Ishikawa (cell line): Measurements from ENCODE around the gene TACC2.

Experiments
- CEBPB ChIP-seq: IDR thresholded peaks from 2 replicates; pipeline ENCODE4 v1.6.1; 2012
- CREB1 ChIP-seq: IDR thresholded peaks from 2 replicates; pipeline ENCODE4 v1.6.1; 2012; ENCODE audit warnings: low read depth
- EGR1 ChIP-seq: IDR thresholded peaks from 2 replicates; pipeline ENCODE4 v1.6.1; 2012
- EP300 ChIP-seq: IDR thresholded peaks from 2 replicates; pipeline ENCODE4 v1.6.1; 2012; ENCODE audit warnings: borderline replicate concordance
- FOXM1 ChIP-seq: IDR thresholded peaks from 2 replicates; pipeline ENCODE4 v1.6.1; 2012; ENCODE audit warnings: low read depth, borderline replicate concordance
- NFIC ChIP-seq: IDR thresholded peaks from 2 replicates; pipeline ENCODE4 v1.6.1; 2012
- RAD21 ChIP-seq: IDR thresholded peaks from 2 replicates; pipeline ENCODE4 v1.6.1; 2012; ENCODE audit warnings: low read depth
- REST ChIP-seq: IDR thresholded peaks from 2 replicates; pipeline ENCODE4 v1.6.1; 2012; ENCODE audit warnings: low read depth, mild to moderate bottlenecking
- TAF1 ChIP-seq: IDR thresholded peaks from 2 replicates; pipeline ENCODE4 v1.6.1; 2012; ENCODE audit warnings: low read depth, mild to moderate bottlenecking
- TCF12 ChIP-seq: IDR thresholded peaks from 2 replicates; pipeline ENCODE4 v1.6.1; 2012; ENCODE audit warnings: low read depth
- TEAD4 ChIP-seq: IDR thresholded peaks from 2 replicates; pipeline ENCODE4 v1.6.1; 2012
- YY1 ChIP-seq: IDR thresholded peaks from 2 replicates; pipeline ENCODE4 v1.6.1; 2012; ENCODE audit warnings: low read depth
- ZBTB7A ChIP-seq: IDR thresholded peaks from 2 replicates; pipeline ENCODE4 v1.6.1; 2012; ENCODE audit warnings: low read depth
- TF ChIP-seq, protein P1 (sequence below): IDR thresholded peaks from 2 replicates; pipeline ENCODE4 v1.6.1; 2012
- TF ChIP-seq, protein P2 (sequence below): IDR thresholded peaks from 2 replicates; pipeline ENCODE4 v1.6.1; 2012

TACC2 gene

DNA sequence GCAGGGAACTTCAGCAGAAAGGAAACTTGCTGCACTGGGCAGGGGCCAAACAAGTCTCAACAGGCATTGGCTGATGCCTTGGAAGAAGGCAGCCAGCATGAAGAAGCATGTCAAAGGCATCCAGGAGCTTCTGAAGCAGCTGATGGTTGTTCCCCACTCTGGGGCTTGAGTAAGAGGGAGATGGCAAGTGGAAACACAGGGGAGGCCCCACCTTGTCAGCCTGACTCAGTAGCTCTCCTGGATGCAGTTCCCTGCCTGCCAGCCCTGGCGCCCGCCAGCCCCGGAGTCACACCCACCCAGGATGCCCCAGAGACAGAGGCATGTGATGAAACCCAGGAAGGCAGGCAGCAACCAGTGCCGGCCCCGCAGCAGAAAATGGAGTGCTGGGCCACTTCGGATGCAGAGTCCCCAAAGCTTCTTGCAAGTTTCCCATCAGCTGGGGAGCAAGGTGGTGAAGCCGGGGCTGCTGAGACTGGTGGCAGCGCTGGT is 96.5 kb downstream of the TACC2 start:
- no peak for TF ChIP-seq TAF1
- TF ChIP-seq, protein P1, sequence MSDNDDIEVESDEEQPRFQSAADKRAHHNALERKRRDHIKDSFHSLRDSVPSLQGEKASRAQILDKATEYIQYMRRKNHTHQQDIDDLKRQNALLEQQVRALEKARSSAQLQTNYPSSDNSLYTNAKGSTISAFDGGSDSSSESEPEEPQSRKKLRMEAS = no peak
- TF ChIP-seq CREB1 = no peak
- TF ChIP-seq EGR1 = no peak
- TF ChIP-seq EP300 = no peak
- no peak for TF ChIP-seq YY1
- TF ChIP-seq RAD21 = no peak
- no peak for TF ChIP-seq FOXM1
- TF ChIP-seq NFIC = no peak
- no peak for TF ChIP-seq REST
- TF ChIP-seq TCF12 = no peak
- no peak for TF ChIP-seq TEAD4
- no peak for TF ChIP-seq CEBPB
- TF ChIP-seq ZBTB7A = no peak
- TF ChIP-seq, protein P2, sequence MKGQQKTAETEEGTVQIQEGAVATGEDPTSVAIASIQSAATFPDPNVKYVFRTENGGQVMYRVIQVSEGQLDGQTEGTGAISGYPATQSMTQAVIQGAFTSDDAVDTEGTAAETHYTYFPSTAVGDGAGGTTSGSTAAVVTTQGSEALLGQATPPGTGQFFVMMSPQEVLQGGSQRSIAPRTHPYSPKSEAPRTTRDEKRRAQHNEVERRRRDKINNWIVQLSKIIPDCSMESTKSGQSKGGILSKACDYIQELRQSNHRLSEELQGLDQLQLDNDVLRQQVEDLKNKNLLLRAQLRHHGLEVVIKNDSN = no peak

DNA sequence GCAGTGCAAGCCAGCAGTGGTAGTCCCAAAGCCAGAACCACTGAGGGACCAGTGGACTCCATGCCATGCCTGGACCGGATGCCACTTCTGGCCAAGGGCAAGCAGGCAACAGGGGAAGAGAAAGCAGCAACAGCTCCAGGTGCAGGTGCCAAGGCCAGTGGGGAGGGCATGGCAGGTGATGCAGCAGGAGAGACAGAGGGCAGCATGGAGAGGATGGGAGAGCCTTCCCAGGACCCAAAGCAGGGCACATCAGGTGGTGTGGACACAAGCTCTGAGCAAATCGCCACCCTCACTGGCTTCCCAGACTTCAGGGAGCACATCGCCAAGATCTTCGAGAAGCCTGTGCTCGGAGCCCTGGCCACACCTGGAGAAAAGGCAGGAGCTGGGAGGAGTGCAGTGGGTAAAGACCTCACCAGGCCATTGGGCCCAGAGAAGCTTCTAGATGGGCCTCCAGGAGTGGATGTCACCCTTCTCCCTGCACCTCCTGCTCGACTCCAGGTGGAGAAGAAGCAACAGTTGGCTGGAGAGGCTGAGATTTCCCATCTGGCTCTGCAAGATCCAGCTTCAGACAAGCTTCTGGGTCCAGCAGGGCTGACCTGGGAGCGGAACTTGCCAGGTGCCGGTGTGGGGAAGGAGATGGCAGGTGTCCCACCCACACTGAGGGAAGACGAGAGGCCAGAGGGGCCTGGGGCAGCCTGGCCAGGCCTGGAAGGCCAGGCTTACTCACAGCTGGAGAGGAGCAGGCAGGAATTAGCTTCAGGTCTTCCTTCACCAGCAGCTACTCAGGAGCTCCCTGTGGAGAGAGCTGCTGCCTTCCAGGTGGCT is 97.7 kb downstream of the TACC2 start:
- TF ChIP-seq, protein P2 = no peak
- TF ChIP-seq EP300 = no peak
- no peak for TF ChIP-seq EGR1
- no peak for TF ChIP-seq REST
- TF ChIP-seq YY1 = no peak
- TF ChIP-seq TCF12 = no peak
- no peak for TF ChIP-seq FOXM1
- no peak for TF ChIP-seq NFIC
- TF ChIP-seq RAD21 = no peak
- no peak for TF ChIP-seq ZBTB7A
- no peak for TF ChIP-seq CREB1
- TF ChIP-seq, protein P1 = no peak
- no peak for TF ChIP-seq TAF1
- TF ChIP-seq CEBPB = no peak
- no peak for TF ChIP-seq TEAD4

- TF ChIP-seq ZBTB7A (no peak), RAD21 (no peak), TEAD4 (no peak), NFIC (no peak), REST (no peak)
Measured at GRCh38 chr10:122087436-122087835, 98.5 kb downstream of the TACC2 start.

DNA sequence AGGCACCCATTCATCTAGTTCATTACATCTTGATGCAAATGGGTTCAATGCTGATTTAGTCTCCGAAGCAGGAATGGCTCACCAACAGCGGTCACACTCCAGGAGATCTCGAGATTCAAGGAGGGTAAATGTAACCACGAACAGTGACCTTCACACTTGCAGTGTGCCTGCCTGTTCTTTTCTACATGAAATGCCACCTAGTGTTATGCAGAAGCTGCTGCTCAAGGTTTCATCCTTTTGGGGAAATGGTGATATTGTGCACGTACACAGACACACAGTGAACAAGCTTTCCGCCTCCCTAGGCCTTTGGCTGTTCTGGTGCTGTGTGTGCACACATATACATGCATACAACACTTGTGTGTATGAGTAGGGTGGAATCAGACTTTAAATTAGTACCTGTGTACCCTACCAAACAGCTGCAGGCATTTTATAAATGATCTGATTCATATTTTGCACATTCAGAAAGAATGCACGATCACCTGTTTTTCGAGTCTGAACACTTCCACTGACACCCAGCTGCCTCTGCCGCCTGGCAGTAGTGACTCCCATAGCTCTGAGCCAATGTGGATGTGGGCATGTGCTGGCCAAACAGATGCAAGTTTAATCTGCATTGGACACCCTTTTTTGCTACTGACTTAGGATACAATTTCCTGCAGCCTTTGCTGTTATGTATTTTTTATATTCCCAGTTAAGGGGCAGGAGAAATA is 100.5 kb downstream of the TACC2 start:
- TF ChIP-seq CEBPB (no peak), TCF12 (no peak), RAD21 (no peak), ZBTB7A (no peak), FOXM1 (no peak), REST (no peak), EGR1 (no peak), TAF1 (no peak), TEAD4 (no peak), NFIC (no peak), EP300 (no peak), YY1 (no peak), CREB1 (no peak)
- TF ChIP-seq, protein P2 = no peak
- TF ChIP-seq, protein P1 = no peak
